Activated gamma-delta T cell treated with Interleukin-2 at 50 U/mL for 16 hours (primary cell): ENCODE measurements around the gene PNLDC1.

Experiments used
- DNase-seq: peaks from one replicate; pipeline ENCODE4 v3.0.0-alpha.2; 2020

Gene PNLDC1

GRCh38 chr6:159800141-159800865, at the start of gene PNLDC1:
PNLDC1 (plus strand) TSS chr6:159800276; CDS start chr6:159800308, 32 bp downstream.
- no peak for DNase-seq

GRCh38 chr6:159751448-159751847, 48.6 kb upstream of the PNLDC1 start:
- DNase-seq: no peak

- DNase-seq: no peak
Measured at GRCh38 chr6:159753081-159753872, 46.8 kb upstream of the PNLDC1 start.

- DNase-seq: no peak
Measured at GRCh38 chr6:159754401-159754800, 45.7 kb upstream of the PNLDC1 start.

GRCh38 chr6:159754959-159755914, 44.8 kb upstream of the PNLDC1 start:
- no peak for DNase-seq

GRCh38 chr6:159756508-159756907, 43.6 kb upstream of the PNLDC1 start:
- no peak for DNase-seq

- no peak for DNase-seq
Measured at GRCh38 chr6:159758031-159759001, 41.8 kb upstream of the PNLDC1 start.

GRCh38 chr6:159759645-159760044, 40.4 kb upstream of the PNLDC1 start:
- DNase-seq: no peak

GRCh38 chr6:159760602-159761057, 39.4 kb upstream of the PNLDC1 start:
- no peak for DNase-seq

GRCh38 chr6:159761129-159761872, 38.8 kb upstream of the PNLDC1 start:
- DNase-seq: no peak

- DNase-seq: peak; percentile 92
Measured at GRCh38 chr6:159761873-159762680, 38.0 kb upstream of the PNLDC1 start, which contains the start of gene ACAT2. ACAT2 (plus strand) TSS chr6:159762045; CDS start chr6:159762088, 43 bp downstream.

- DNase-seq: no peak
Measured at GRCh38 chr6:159762681-159763293, 37.3 kb upstream of the PNLDC1 start.

- no peak for DNase-seq
Measured at GRCh38 chr6:159766906-159767305, 33.2 kb upstream of the PNLDC1 start.

GRCh38 chr6:159769470-159769869, 30.6 kb upstream of the PNLDC1 start:
- DNase-seq: no peak

- no peak for DNase-seq
Measured at GRCh38 chr6:159772196-159772595, 27.9 kb upstream of the PNLDC1 start.

- DNase-seq: no peak
Measured at GRCh38 chr6:159777240-159777904, 22.7 kb upstream of the PNLDC1 start.

GRCh38 chr6:159778131-159778530, 21.9 kb upstream of the PNLDC1 start:
- DNase-seq: no peak

- DNase-seq: no peak
Measured at GRCh38 chr6:159778542-159779103, 21.5 kb upstream of the PNLDC1 start.

GRCh38 chr6:159788276-159788675, 11.8 kb upstream of the PNLDC1 start:
- DNase-seq: no peak
